ENCODE results near the gene ALKBH8. TPM values are rescaled to one million over a fixed set of nuclear protein-coding genes. Genes with fewer than 3 reads are reported as not detected.
"Not testable (repeated sequence)": the region's sequence is repeated elsewhere in the genome, so short reads cannot be mapped to it uniquely, and the experiment has no call there.

The ALKBH8 gene
- total and polyA plus RNA-seq, 2 donors, result 6.7 to 8.0 TPM

DNA sequence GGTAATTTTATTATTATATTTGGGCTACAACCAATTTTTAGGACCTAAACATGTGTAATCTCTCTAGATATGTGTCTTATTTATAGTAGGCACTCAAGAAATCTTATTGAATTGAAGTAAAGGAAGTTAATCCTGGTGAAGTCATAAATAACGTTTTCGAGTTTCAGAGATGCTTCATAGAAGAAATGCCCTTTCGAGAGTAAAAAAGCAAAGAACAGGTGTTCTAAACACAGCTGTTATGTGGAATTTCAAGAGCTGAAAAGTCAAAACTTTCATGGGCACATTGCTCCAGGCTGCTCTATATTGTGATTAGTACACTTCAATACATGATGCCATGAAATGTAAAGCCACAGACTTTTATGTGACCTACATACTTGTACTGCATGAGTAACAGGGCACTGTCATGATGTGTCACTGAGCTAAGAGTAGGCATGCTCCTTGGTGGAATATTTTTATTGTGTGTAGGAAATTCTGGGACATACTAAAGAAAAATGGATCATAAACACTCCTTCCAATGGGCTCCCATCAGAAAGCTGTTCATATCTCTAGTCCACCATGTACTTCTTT, 18.2 kb upstream of the ALKBH8 start:
- H3K4me1 ChIP-seq (ENCODE audit: control insufficient read depth in 2 of 2, insufficient read depth in 2 of 2, low read length in 2 of 2), result no peaks in the 10 kb centered on the region
- no peaks in the 10 kb centered on the region for H3K36me3 ChIP-seq (ENCODE audit: control insufficient read depth in 2 of 2, insufficient read depth in 2 of 2, low read length in 1 of 2)
- peaks cover 7 to 20% of the 10 kb centered on the region in 2 donors for H3K27me3 ChIP-seq (ENCODE audit: control insufficient read depth in 2 of 2, insufficient read depth in 1 of 2, low read length in 1 of 2)
- 60% methylated on average over 3 of the region's 3 CpGs for WGBS
- no peak for DNase-seq (ENCODE audit: low read depth in 6 of 9, low spot score in 9 of 9)
- H3K9me3 ChIP-seq (ENCODE audit: control insufficient read depth in 2 of 2, insufficient read depth in 1 of 2, low read length in 1 of 2), result no peaks in the 10 kb centered on the region
- no peak overlapping the region for H3K4me3 ChIP-seq (ENCODE audit: low read length in 2 of 2)
- H3K27ac ChIP-seq (ENCODE audit: low read depth in 1 of 2, low read length in 1 of 2), result no peak overlapping the region

DNA sequence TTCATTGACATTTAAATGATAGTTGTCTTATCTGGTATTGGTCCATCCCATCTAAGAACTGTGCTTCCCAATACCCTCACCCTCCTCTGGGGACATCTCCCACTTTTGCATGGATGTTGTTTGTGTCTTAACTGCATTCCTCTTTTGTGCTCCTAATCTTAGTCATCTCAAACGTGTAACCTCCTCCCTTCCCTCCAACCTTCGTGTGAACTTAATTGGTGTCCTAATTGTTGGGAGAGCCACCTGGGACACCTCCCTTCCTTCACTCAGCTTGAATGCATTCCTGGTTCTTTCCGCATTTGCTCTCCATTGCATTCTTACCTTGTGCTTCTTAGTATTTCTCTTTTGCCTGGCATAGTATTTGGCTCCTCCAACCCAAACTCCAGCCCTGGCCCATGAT, 15.6 kb upstream of the ALKBH8 start:
- DNase-seq (ENCODE audit: low read depth in 6 of 9, low spot score in 9 of 9), result no peak
- H3K27ac ChIP-seq (ENCODE audit: low read depth in 1 of 2, low read length in 1 of 2), result no peak overlapping the region
- WGBS, result 56% methylated on average over 3 of the region's 3 CpGs
- H3K4me3 ChIP-seq (ENCODE audit: low read length in 2 of 2), result no peak overlapping the region
- H3K4me1 ChIP-seq (ENCODE audit: control insufficient read depth in 2 of 2, insufficient read depth in 2 of 2, low read length in 2 of 2), result no peaks in the 10 kb centered on the region
- no peaks in the 10 kb centered on the region for H3K36me3 ChIP-seq (ENCODE audit: control insufficient read depth in 2 of 2, insufficient read depth in 2 of 2, low read length in 1 of 2)
- H3K27me3 ChIP-seq (ENCODE audit: control insufficient read depth in 2 of 2, insufficient read depth in 1 of 2, low read length in 1 of 2), result no peaks in the 10 kb centered on the region
- no peaks in the 10 kb centered on the region for H3K9me3 ChIP-seq (ENCODE audit: control insufficient read depth in 2 of 2, insufficient read depth in 1 of 2, low read length in 1 of 2)

DNA sequence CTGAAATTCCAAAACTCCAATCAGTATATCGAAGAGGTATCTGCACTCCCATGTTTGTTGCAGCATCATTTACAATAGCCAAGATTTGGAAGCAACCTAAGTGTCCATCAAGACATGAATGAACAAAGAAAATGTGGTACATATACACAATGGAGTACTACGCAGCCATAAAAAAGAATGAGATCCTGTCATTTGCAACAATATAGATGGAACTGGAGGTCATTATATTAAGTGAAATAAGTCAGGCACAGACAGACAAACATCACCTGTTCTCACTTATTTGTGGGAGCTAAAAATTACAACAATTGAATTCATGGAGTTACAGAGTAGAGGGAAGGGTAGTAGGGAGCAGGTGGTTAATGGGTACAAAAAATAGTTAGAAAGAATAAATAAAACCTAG, 13.6 kb upstream of the ALKBH8 start:
- H3K36me3 ChIP-seq (ENCODE audit: control insufficient read depth in 2 of 2, insufficient read depth in 2 of 2, low read length in 1 of 2); H3K4me3 ChIP-seq (ENCODE audit: low read length in 2 of 2); H3K4me1 ChIP-seq (ENCODE audit: control insufficient read depth in 2 of 2, insufficient read depth in 2 of 2, low read length in 2 of 2); H3K9me3 ChIP-seq (ENCODE audit: control insufficient read depth in 2 of 2, insufficient read depth in 1 of 2, low read length in 1 of 2); H3K27ac ChIP-seq (ENCODE audit: low read depth in 1 of 2, low read length in 1 of 2); H3K27me3 ChIP-seq (ENCODE audit: control insufficient read depth in 2 of 2, insufficient read depth in 1 of 2, low read length in 1 of 2); DNase-seq (ENCODE audit: low read depth in 6 of 9, low spot score in 9 of 9): not testable (repeated sequence)
- 98% methylated on average over 2 of the region's 2 CpGs for WGBS

DNA sequence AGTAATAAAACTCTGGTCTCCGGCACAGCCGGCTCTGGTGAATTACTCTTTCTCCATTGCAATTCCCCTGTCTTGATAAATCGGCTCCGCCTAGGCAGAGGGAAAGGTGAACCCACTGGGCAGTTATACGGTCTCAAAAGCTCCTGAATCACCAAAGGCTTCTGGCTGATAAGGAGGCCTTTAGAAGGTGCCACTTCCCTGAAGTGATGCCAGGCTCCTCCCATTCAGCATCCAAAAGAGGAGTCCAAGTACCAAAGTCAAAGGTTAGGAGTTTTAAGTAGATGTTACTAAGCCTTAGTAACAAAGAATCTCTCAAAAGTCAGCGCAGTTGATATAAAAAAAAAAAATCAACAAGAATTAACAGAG, 11.8 kb upstream of the ALKBH8 start:
- Histone ChIP-seq H3K27ac (ENCODE audit: low read depth in 1 of 2, low read length in 1 of 2) (no peak overlapping the region), H3K27me3 (ENCODE audit: control insufficient read depth in 2 of 2, insufficient read depth in 1 of 2, low read length in 1 of 2) (no peaks in the 10 kb centered on the region), H3K9me3 (ENCODE audit: control insufficient read depth in 2 of 2, insufficient read depth in 1 of 2, low read length in 1 of 2) (no peaks in the 10 kb centered on the region), H3K36me3 (ENCODE audit: control insufficient read depth in 2 of 2, insufficient read depth in 2 of 2, low read length in 1 of 2) (no peaks in the 10 kb centered on the region), H3K4me3 (ENCODE audit: low read length in 2 of 2) (no peak overlapping the region), H3K4me1 (ENCODE audit: control insufficient read depth in 2 of 2, insufficient read depth in 2 of 2, low read length in 2 of 2) (no peaks in the 10 kb centered on the region)
- 87% methylated on average over 6 of the region's 6 CpGs for WGBS
- no peak for DNase-seq (ENCODE audit: low read depth in 6 of 9, low spot score in 9 of 9)

DNA sequence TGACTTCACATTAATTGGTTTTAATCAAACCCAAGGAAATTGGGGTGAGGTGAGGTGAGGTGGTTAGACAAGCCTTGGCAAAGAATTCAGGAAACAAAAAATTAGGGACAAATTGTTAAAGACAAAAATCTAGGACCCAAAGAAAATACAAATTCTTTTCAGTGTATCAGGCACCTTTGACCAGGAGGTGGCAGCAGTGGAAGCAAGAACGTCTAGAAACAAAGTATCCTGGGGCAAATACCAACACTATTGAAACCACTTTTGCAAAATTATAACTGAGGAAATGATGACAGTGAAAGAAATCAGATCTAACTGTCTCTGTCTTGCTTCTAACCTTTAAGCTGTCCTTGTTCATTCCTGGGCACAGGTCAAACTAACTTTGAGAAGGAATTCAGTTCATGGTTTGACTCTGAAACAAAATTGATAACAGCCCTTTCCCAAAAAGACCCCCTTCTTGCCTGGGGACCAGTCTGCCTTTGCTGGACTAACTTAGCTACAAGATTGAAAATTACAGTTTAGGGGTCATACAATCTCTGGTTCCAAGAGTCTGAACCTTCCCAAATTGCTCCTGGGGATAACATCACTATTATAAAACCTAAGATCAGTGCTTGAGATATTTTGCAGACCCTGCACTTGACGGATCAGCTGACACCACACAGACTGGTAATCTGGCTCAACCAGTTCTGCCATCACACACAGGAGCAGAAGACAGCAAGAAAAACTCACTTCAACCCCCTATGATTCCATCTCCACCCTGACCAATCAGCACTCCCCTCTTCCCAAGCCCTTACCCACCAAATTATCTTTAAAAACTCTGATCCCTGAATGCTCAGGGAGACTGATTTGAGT, 11.2 kb upstream of the ALKBH8 start:
- H3K9me3 ChIP-seq (ENCODE audit: control insufficient read depth in 2 of 2, insufficient read depth in 1 of 2, low read length in 1 of 2); H3K4me1 ChIP-seq (ENCODE audit: control insufficient read depth in 2 of 2, insufficient read depth in 2 of 2, low read length in 2 of 2); H3K36me3 ChIP-seq (ENCODE audit: control insufficient read depth in 2 of 2, insufficient read depth in 2 of 2, low read length in 1 of 2); H3K27ac ChIP-seq (ENCODE audit: low read depth in 1 of 2, low read length in 1 of 2); H3K27me3 ChIP-seq (ENCODE audit: control insufficient read depth in 2 of 2, insufficient read depth in 1 of 2, low read length in 1 of 2); H3K4me3 ChIP-seq (ENCODE audit: low read length in 2 of 2): not testable (repeated sequence)
- peak in 3 of 9 donors; percentile 18 to 45 (median 31) for DNase-seq (ENCODE audit: low read depth in 6 of 9, low spot score in 9 of 9)
- 47% methylated on average over 2 of the region's 2 CpGs for WGBS

DNA sequence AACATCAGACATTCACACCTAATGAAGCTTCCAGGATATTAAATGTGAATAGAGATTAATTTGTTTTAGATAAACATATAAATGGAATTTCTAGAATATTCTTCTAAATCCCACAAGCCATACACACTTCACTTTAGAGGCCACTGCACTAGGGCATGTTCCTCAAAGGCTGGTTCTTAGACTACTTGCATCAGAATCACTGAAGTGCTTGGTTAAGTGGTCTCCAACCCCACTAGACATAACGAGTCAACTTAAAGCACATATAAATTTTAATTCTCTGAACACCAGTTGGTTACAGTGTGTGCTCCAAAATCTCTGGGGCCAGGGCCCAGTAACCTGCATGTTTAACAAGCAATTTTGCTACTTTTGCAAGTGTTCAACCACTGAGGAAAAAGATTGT, 7.9 kb upstream of the ALKBH8 start:
- Histone ChIP-seq H3K4me1 (ENCODE audit: control insufficient read depth in 2 of 2, insufficient read depth in 2 of 2, low read length in 2 of 2) (no peaks in the 10 kb centered on the region), H3K27ac (ENCODE audit: low read depth in 1 of 2, low read length in 1 of 2) (no peak overlapping the region), H3K27me3 (ENCODE audit: control insufficient read depth in 2 of 2, insufficient read depth in 1 of 2, low read length in 1 of 2) (peaks cover 0 to 13% of the 10 kb centered on the region in 2 donors), H3K9me3 (ENCODE audit: control insufficient read depth in 2 of 2, insufficient read depth in 1 of 2, low read length in 1 of 2) (no peaks in the 10 kb centered on the region), H3K36me3 (ENCODE audit: control insufficient read depth in 2 of 2, insufficient read depth in 2 of 2, low read length in 1 of 2) (no peaks in the 10 kb centered on the region), H3K4me3 (ENCODE audit: low read length in 2 of 2) (no peak overlapping the region)
- no peak for DNase-seq (ENCODE audit: low read depth in 6 of 9, low spot score in 9 of 9)
- 90% methylated on average over 1 of the region's 1 CpG for WGBS

DNA sequence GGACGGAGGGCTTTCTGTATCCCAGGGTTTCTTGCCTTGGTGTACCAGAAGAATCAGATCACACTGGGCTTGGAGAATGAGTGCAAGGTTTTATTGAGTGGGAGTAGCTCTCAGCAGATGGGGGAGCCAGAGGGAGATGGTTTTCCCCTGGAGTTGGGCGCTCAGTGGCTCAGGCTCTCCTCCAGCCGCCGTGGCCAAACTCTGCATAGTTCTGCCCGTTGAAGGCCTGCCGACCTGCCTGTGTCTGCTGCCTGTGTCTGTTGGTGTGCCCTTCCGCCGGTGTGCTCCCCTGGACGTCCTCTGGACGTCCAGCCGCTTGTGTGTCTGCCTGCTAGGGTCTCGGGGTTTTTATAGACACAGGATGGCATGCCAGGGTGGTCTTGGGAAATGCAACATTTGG, 4.5 kb upstream of the ALKBH8 start:
- H3K9me3 ChIP-seq (ENCODE audit: control insufficient read depth in 2 of 2, insufficient read depth in 1 of 2, low read length in 1 of 2), result no peaks in the 10 kb centered on the region
- no peak overlapping the region for H3K4me3 ChIP-seq (ENCODE audit: low read length in 2 of 2)
- H3K27ac ChIP-seq (ENCODE audit: low read depth in 1 of 2, low read length in 1 of 2), result no peak overlapping the region
- peaks cover 7% of the 10 kb centered on the region in 2 donors for H3K4me1 ChIP-seq (ENCODE audit: control insufficient read depth in 2 of 2, insufficient read depth in 2 of 2, low read length in 2 of 2)
- WGBS, result 94% methylated on average over 12 of the region's 12 CpGs
- H3K27me3 ChIP-seq (ENCODE audit: control insufficient read depth in 2 of 2, insufficient read depth in 1 of 2, low read length in 1 of 2), result peaks cover 0 to 13% of the 10 kb centered on the region in 2 donors
- no peaks in the 10 kb centered on the region for H3K36me3 ChIP-seq (ENCODE audit: control insufficient read depth in 2 of 2, insufficient read depth in 2 of 2, low read length in 1 of 2)
- no peak for DNase-seq (ENCODE audit: low read depth in 6 of 9, low spot score in 9 of 9)

DNA sequence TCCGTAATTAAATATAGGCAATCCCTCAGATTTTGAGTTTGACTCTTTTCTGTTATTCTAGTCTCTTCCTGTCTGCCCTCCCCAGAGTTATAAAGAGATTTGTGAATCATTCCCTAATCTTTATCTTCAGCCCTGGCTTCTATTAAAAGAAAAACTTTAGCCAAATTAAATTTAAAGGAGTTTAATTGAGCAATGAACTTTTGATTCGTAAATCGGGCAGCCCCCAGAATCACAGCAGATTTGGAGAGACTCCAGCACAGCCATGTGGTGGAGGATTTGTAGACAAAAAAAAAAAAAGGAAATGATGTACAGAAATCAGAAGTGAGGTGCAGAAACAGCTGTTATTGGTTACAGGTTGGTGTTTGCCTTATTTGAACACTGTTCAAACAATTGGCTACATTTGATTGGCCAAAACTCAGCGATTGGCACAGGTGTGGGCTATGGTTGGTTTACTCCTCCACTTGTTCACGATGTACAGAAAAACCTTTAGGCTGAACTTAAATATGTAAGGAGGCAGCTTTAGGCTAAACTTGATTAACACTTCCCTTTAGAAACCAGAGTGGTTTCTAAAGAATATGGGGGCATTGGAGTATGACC, 2.3 kb upstream of the ALKBH8 start:
- 93% methylated on average over 5 of the region's 5 CpGs for WGBS

DNA sequence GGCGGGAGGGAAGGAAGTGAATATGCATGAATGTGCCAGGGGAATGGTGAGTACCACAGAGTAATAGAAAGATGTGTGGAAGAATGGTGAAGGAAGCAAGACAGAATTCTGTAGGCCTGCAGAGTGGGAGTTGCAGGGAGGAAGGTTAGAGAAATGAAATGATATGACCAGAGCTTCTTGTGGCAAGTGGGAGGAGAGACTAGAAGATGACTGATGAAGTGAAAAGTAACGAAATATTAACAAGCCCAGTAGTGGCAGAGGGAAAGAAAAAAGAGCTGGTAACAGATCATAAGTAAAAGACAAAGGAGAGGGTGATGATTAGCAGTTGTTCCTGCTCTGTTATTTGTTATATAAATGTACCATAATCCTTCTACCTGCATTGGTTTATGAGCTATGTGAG, 1.0 kb upstream of the ALKBH8 start:
- Histone ChIP-seq H3K4me1 (ENCODE audit: control insufficient read depth in 2 of 2, insufficient read depth in 2 of 2, low read length in 2 of 2) (peaks cover 8 to 16% of the 10 kb centered on the region in 2 donors), H3K27me3 (ENCODE audit: control insufficient read depth in 2 of 2, insufficient read depth in 1 of 2, low read length in 1 of 2) (peaks cover 0 to 11% of the 10 kb centered on the region in 2 donors), H3K36me3 (ENCODE audit: control insufficient read depth in 2 of 2, insufficient read depth in 2 of 2, low read length in 1 of 2) (no peaks in the 10 kb centered on the region), H3K4me3 (ENCODE audit: low read length in 2 of 2) (no peak overlapping the region), H3K27ac (ENCODE audit: low read depth in 1 of 2, low read length in 1 of 2) (no peak overlapping the region), H3K9me3 (ENCODE audit: control insufficient read depth in 2 of 2, insufficient read depth in 1 of 2, low read length in 1 of 2) (no peaks in the 10 kb centered on the region)
- DNase-seq (ENCODE audit: low read depth in 6 of 9, low spot score in 9 of 9), result no peak
- WGBS, result 96% methylated on average over 2 of the region's 2 CpGs

More for the DNA sequence above, 2.3 kb upstream of the ALKBH8 start:
- Histone ChIP-seq H3K4me3 (ENCODE audit: low read length in 2 of 2) (no peak overlapping the region), H3K27ac (ENCODE audit: low read depth in 1 of 2, low read length in 1 of 2) (no peak overlapping the region), H3K36me3 (ENCODE audit: control insufficient read depth in 2 of 2, insufficient read depth in 2 of 2, low read length in 1 of 2) (no peaks in the 10 kb centered on the region), H3K27me3 (ENCODE audit: control insufficient read depth in 2 of 2, insufficient read depth in 1 of 2, low read length in 1 of 2) (peaks cover 0 to 13% of the 10 kb centered on the region in 2 donors), H3K9me3 (ENCODE audit: control insufficient read depth in 2 of 2, insufficient read depth in 1 of 2, low read length in 1 of 2) (no peaks in the 10 kb centered on the region), H3K4me1 (ENCODE audit: control insufficient read depth in 2 of 2, insufficient read depth in 2 of 2, low read length in 2 of 2) (peaks cover 8 to 16% of the 10 kb centered on the region in 2 donors)
- DNase-seq (ENCODE audit: low read depth in 6 of 9, low spot score in 9 of 9), result no peak
